NCI-H82 treated with DMSO at 0.1 percent for 48 hours (cell line): ENCODE data around the gene MAP3K1.

Experiments used
- DNase-seq: peaks from one replicate; lab custom pipeline; 2025; ENCODE audit not compliant: unreplicated experiment; lab: John Stamatoyannopoulos, UW

Gene MAP3K1

DNA sequence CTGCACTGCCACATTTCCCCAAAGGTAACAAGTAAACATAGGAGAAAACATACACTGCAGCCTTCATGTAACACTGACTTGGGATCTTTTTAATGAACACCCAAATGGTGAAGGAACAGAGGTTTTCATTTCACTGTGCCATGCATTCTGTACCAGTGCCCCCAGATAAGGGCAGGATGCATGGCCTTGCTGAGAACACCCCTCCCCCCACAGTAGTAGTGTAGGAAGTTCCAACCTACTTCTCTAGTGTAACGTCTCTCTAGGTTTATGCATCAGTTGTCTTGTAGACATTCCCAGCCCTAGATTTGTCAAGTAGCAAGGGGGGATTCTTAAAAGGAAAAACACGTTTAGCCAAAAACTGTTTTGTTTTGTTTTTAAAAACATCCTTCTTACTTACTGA, 29.9 kb downstream of the MAP3K1 start:
- DNase-seq = no peak

DNA sequence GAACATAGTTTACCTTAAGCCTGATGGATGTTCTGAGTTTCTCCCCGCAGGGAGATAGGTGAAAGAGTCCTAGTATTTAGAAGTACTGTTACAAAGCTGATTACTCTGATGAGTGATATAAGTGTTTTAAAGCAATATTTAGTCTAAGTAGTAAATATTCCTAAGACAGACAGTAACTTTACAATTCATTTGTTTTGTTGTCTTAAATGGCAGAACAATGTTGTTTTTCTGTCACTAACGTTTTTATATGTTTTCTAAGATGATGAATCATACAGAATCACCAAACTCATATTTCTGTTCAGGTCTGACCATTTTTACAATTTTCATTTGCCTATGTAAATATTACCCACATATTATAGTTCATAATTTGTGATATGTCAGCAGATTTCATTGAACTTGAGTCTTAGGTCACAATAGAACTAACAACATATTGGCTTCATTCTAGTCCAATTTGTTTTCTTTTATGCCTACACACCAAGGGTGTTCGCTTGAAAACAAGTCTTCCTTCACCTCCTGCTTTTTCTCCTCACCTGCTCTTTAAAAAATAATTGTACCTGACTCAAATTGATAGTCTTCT, 30.6 kb downstream of the MAP3K1 start:
- no peak for DNase-seq

DNA sequence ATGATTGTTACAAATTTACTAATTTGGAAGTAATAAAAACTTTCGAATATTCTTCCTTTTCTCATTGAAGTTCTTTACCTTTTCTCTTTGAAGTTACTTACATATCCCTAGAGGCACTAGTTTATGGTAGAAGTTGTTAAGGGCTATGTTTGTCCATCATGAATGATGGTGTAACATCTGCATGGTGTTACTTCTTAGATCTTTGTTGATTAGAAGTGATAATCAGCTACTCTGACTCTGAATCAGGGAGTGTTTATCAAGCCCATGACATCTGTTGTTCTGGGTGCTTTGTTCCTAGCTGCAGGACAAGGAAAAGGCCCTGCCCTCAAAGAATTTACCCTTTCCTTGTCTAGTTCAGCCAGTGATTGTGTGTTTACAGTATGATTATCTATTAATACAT, 32.9 kb downstream of the MAP3K1 start:
- DNase-seq = peak; percentile 6

DNA sequence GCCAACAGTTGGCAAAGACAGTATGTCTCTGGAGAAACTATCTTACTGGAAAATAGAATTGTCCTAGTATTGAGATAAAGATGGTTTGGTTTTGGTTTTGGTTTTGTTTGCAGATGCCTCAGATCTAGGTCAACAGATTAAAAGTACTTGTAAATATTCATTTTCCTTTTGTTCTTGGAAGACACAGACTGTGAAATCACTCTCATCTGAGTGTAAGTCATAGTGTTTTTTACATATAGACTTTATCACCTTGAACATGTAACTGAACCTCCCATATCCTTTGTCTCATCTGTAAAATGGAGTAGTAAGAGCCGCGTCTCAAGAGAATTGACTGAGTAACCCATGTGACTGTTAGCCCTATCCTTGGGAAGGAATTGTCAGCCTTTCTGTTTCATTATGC, 34.3 kb downstream of the MAP3K1 start:
- no peak for DNase-seq

DNA sequence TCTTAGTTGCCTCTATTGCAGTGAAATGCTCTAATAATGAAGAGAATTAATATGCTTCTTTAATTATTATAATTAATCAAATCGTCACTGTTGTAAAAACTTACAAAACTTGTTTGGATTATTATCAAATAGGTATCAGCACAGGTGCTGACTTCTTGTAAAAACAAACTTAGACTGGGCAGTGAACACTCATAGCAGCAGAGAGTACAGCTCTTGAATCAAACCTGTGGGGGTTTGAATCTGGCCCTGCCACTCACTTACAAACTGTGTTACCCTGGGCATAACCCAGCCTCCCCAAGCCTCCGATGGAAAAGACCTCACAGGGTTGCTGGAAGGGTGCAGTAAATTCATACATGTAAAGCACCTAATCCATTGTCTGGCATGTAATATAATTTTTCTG, 35.1 kb downstream of the MAP3K1 start:
- no peak for DNase-seq

DNA sequence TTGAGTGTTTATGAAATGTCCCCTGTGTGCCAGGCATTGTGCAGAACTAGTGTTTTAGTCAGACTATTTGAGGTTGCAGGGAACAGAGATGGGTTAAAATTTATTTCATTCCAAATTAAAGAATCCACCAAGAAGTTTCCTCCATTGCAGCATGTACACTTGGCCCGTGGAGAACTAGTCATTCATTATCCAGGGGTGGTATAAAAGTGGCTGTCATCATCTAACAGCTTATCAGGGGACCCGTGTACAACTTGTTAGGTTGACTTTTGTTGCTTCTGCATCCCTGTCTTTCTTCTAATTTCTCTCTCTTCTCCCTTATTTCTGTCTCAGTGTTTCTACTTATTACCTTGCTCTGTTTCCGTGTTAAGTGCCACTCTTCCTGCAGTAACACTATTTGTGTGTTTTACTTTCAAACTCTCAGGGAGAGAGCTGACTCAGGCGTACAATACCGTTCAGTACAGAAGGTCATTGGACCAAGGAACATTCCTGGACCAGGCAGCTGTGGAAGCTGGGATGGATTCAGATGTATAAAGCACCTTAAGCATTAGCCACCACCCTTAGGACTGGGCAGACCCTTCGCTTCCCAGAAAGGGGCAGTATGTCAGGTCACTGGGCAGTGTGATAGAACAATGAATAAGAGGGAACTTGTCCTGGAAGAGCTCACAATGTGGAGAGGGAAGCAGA, 36.1 kb downstream of the MAP3K1 start:
- DNase-seq = no peak

DNA sequence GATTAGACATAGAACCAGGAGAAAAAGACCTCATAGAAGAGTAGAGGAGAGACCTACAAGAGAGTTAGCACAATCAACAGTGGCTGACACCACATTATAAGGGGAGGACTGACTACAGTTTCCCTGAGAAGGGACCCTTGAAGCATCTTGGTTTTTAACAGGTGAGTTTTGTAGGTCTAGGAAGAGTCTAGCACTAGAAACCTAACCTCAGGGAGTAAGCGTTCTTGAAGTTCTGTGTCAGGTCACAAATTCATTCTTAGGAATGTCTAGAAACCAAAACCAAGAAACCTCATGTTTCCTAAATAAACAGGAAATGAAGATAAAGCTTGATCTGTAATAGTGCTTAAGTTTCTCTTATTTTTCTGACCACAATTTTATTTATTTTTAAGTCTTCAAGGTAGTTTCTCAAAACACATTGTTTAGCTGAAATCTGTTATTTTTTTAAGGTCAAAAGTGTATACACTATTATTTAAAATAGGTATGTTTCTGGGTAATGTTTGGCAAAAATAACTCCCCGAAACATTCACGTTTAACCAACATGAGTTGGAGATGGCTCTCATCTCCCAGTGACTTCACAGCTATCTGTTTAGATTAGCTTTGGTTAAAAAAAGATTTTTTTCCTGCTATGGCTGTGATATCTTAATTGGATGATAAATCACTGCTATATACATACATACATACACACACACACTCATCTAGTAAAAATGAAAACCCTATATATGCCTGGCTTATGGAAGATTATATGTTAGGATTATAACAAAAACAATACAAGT, 37.1 kb downstream of the MAP3K1 start:
- DNase-seq = no peak

DNA sequence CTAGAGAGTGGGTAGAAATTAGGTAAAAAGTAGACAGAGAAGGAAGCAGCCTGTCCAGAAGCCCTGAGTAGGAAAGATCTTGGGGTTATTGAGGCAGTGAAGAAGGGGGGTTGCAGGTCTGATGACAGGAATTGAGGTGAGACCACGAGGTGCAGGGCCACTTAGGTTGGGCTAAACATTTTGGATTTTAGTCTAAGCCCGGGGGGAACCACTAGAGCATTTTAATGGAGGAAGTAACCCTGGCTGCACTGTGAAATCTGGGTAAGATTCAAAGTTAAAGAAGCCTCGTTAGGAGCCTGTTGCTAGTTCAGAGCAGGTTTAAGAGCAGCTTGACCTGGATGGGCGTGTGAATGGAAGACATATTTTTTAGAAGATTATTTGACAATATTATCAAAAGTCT, 38.3 kb downstream of the MAP3K1 start:
- no peak for DNase-seq

DNA sequence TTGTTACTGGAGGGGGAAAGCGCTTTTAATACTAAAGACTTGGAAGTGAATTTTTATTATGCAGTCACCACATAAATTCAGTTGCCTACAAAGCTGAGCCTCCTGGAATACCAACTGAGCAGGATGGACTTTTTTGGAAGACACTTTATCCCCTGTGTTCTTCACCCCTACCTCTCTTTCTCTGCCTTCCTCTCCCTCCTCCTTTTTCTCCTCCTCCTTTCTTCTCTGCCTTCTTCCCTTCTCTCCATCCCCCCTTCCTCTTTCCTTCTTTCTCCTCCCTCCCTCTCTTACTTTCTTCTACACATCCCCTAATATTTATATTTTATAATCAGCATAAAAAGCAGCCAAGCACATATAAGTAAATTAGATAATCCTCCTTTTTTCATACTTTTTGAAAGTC, 39.6 kb downstream of the MAP3K1 start:
- DNase-seq = no peak

DNA sequence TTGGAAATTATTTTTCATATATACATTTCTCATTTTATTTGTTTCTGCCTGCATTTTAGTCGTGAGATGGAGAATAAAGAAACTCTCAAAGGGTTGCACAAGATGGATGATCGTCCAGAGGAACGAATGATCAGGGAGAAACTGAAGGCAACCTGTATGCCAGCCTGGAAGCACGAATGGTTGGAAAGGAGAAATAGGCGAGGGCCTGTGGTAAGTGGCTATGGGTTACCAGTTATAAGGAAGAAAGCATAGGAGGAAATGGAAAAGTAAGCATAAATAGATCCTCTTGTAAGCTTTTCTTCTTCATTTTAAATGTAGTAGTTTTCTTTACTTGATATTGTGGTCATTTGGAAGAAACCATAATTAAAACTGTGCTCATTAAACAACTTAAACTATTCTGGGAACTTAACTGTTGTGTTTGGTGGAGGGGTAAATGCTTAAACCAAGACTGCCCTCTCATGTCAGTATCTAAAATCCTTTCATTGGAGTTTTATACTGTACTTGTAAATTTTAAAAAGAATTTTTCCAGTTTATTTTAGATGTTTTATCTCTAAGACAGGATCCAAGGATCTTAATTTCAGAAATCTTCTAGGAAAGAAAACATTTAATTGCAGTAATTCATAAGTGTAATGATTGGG, 41.3 kb downstream of the MAP3K1 start:
- no peak for DNase-seq

DNA sequence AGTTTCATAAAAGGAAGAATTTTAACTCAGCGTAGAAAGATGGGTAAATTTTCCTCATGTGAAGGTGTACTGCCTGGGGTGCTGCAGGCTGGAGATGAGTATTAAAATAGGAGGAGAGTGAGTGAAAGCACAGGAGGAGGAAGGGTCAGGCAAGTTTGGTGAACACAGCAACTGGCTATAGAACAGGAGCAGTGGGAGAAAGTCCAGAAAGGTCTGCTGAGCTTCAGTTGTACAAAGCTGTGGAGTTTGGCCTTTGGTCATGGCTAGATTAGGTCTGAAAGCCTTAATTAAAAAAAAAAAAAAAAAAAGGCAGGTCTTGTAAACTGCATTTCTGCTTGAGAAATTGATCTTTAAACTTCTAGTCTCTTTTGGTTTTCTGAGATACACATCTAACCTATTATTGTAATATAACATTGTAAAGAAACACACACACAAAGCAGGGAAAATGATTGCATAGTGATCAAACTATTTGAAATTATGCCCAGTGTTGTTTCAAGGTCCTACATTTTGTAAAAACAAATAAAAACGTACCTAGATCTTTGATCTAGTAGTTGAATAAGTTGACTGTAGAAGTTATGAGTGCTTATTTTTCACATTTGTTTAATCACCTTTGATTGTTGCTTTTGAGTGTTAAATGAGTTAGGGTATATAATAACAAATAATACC, 43.6 kb downstream of the MAP3K1 start:
- no peak for DNase-seq

DNA sequence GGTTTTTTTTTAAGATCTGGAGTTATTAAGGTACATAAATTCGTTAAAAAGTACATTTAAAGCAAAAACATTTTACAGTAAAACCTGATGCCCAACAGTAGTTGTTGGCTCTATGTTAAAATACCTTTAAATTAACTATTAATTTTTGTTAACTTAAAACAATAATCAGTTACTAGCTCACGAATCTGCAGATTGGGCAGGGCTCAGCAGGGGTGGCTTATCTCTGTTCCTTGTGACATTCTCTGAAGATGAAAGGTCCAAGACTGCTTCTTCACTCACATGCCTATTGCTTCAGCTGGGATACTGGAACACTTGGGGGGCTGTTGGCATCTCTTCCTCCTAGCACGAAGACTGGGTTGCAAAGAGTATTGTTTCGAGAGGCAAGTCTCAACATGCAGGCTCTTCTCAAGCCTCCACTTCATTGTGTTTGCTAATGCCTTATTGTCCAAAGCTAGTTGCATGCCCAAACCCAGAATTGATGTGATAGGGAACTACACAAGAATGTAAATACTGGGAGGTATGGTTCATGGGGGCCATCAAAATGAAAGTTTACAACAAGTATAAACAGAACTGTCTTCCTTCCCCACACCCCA, 46.6 kb downstream of the MAP3K1 start:
- no peak for DNase-seq

DNA sequence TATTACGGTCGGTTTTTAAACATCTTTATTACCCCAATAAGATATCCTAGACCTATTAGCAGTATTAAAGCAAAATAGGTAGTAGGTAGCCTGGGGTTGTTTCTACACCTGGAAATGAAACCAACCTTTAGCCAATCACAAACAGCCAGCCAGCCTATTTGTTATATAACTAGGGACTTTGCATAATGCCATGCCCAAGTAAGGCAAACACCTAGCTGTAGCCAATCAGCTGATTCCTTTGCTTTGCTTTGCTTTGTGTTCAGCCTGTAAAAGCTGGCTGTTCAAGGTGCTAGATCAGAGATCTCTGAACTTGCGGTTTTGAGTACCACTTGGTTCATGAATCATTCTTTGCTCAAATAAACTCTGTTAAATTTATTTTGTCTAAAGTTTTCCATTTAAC, 47.6 kb downstream of the MAP3K1 start:
- no peak for DNase-seq

DNA sequence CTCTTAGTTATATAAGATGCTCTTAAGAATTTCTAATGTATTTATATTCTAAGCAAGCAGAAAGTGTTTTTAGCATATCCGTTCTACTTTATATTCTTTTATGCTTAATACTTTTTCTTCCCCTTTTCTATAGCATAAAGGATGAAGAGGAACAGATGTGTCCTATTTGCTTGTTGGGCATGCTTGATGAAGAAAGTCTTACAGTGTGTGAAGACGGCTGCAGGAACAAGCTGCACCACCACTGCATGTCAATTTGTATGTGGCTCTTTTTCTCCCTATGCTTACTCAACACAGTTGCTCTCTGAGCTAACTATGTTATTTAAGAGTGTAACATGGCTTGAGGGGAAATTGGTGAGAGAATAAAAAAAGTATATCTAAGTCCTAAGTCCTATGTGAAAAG, 56.4 kb downstream of the MAP3K1 start:
- DNase-seq = no peak

DNA sequence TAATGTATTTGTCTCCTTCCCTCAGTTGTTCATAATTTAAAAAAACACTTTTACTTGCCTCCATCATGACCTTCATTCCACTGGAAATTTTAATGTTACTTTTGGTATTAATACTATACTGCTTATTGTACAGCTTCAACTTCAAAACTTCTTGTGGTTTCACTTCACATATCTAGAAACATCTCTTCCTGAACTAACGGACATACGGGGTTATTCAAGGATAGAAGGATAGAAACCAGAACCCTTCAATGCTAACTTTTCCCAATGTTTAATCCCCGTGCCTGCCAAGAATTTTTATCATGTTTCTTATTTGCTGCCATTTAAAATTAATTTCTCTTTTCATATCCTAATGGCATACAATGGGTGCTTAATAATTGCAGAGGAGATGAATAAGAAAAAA, 57.7 kb downstream of the MAP3K1 start:
- no peak for DNase-seq

DNA sequence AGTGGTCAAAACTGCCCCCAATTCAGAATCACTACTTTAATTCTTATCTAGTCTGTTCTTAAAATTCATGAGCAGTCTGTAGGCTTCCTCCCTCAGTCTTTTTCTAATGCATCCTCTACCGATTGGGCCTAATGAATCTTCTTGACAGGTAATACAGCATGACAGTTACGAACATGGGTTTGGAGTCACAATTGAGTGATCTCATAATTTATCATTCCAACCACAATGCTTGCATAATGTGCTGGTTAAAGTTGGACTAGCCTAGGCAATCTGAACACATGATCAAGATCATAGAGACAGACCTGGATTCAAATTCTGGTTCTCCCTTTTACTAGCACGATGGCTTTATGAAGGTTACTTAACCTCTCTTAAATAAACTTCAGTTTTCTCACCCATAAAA, 61.0 kb downstream of the MAP3K1 start:
- DNase-seq = no peak

DNA sequence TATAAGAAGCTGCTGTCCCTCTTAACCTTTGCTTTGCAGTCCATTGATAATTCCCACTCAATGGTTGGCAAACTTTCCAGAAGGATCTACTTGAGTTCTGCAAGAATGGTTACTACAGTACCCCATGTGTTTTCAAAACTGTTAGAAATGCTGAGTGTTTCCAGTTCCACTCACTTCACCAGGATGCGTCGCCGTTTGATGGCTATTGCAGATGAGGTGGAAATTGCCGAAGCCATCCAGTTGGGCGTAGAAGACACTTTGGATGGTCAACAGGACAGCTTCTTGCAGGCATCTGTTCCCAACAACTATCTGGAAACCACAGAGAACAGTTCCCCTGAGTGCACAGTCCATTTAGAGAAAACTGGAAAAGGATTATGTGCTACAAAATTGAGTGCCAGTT, 66.2 kb downstream of the MAP3K1 start:
- no peak for DNase-seq

DNA sequence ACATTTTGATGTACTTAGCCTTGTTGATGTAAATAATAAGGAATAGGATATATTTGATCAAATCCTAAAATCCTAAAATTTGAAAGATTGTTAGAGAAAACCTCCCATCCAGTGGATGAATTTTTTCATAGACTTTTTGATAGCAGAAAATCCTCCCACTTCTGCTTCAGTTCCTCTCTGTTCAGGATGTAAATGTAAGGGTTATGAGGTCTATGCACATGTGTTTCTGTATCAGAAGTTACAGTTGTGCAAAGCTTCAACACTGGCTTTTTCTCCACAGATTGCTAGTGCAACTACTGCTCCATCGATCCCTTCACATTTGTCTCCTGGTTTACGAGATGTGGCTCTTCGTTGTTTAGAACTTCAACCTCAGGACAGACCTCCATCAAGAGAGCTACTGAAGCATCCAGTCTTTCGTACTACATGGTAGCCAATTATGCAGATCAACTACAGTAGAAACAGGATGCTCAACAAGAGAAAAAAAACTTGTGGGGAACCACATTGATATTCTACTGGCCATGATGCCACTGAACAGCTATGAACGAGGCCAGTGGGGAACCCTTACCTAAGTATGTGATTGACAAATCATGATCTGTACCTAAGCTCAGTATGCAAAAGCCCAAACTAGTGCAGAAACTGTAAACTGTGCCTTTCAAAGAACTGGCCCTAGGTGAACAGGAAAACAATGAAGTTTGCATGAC, 78.1 kb downstream of the MAP3K1 start:
- no peak for DNase-seq

DNA sequence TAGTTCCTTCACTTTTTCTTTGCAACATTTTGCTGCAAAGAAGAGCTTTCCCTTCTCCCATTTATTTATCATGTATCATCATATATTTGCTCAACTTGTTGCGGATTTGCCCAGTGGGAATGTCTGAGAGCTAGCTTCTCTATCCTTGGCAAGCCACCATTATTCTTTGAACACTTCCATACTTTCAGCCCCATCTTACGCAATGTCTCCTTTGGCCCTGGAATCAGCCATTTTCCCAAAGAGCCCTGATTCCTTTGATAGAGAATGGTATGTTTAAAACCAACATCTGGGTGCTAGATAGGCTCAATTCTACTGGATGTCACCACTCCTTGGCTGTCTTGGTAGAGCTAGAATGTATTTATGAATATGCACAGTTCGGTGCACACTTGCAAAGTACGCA, 81.4 kb downstream of the MAP3K1 start:
- DNase-seq = no peak

DNA sequence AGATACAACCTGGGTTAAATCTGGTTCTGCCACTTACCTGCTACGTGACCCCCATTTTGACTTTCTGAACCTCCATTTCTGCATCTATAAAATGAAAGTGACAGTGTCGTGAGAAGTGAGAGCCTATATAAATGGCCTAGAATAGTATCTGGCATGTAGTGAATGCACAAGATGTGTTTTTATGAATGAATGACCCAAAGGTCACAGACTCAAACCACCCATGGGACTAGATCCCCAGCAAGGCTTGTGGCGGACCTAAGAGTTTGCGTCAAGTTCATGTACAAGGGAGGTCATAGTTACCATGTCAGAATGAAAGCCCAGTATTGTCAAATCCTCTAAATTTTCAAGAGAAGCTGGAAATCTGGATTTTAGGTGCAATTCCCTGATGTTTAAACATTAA, 82.9 kb downstream of the MAP3K1 start:
- no peak for DNase-seq

DNA sequence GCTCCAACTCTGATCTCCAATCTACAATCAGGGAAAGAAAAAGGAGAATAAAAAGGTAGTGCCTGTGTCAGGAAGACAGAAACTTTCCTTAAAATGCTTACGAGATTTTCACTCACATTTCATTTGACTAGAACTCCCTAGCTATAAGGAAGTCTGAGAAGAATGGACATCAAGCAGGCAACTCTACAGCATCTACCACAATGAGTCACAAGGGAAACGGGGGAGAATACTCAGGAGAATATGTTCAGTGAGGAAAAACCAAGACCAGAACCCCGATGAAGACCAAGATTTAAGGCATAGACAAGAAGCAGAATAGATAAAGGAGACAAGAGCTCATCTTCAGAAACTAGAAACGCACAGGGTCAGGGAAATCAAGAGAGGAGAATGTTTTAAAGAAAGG, 85.0 kb downstream of the MAP3K1 start:
- DNase-seq = no peak
